ENCODE results near the gene WWOX. TPM values are rescaled to one million over a fixed set of nuclear protein-coding genes. Genes with fewer than 3 reads are reported as not detected.

Gene WWOX
- polyA plus RNA-seq, 1 donor (not counting 4 experiments of a cell fraction or from before 2014, with no cell fraction given), result 5.1 TPM

GRCh38 chr16:79188739-79189122 lies 1089.3 kb downstream of the WWOX start:
- no peaks in the 10 kb centered on the region for H3K9me3 ChIP-seq (ENCODE audit: control insufficient read depth, low read depth, low read length)
- H3K79me2 ChIP-seq (ENCODE audit: control insufficient read depth, insufficient read depth, low read length), result no peaks in the 10 kb centered on the region
- DNase-seq (ENCODE audit: low read depth, low spot score) (no peak), FAIRE-seq (no peak)
- no peaks in the 10 kb centered on the region for H3K27me3 ChIP-seq (ENCODE audit: control insufficient read depth, extremely low read depth, insufficient read depth, low read length)
- H3K4me1 ChIP-seq (ENCODE audit: control insufficient read depth, extremely low read depth, insufficient read depth, low read length), result no peaks in the 10 kb centered on the region
- no peak for TF ChIP-seq EZH2 (IDR thresholded peaks at IDR 0.05; ENCODE audit: low read length)
- TF ChIP-seq CTCF (optimal IDR thresholded peaks at IDR 0.05 in 1 of 3, IDR thresholded peaks at IDR 0.05 in 1 of 3, conservative IDR thresholded peaks at IDR 0.05 in 1 of 3; ENCODE audit: extremely low read depth in 1 of 3, insufficient read depth in 2 of 3, low read length in 3 of 3), result no peak
- no peak overlapping the region for H3K4me3 ChIP-seq (ENCODE audit: control insufficient read depth in 2 of 3, extremely low read depth in 1 of 3, insufficient read depth in 2 of 3, low read depth in 1 of 3, low read length in 3 of 3)
- no peaks in the 10 kb centered on the region for H3K9me1 ChIP-seq (ENCODE audit: control insufficient read depth, extremely low read depth, insufficient read depth, low read length)
- no peak overlapping the region for H3K9ac ChIP-seq (ENCODE audit: control insufficient read depth, extremely low read depth, insufficient read depth, low read length)
- H2AFZ ChIP-seq (ENCODE audit: control insufficient read depth, low read length), result no peak overlapping the region
- H3K27ac ChIP-seq (ENCODE audit: control insufficient read depth, insufficient read depth, low read length), result no peak overlapping the region
- no peak overlapping the region for H3K4me2 ChIP-seq (ENCODE audit: control insufficient read depth, extremely low read depth, insufficient read depth, low read depth, low read length)
- no peaks in the 10 kb centered on the region for H3K36me3 ChIP-seq (ENCODE audit: control insufficient read depth in 2 of 2, extremely low read depth in 1 of 2, insufficient read depth in 2 of 2, low read length in 2 of 2)
- H4K20me1 ChIP-seq (ENCODE audit: control insufficient read depth, extremely low read depth, insufficient read depth, low read length), result no peaks in the 10 kb centered on the region
- dilution Hi-C loops (cut with MboI; ENCODE audit: extremely low pct_ligation_motif_present, low sequenced_read_pairs), result no loop called here

- no peak overlapping the region for H3K4me2 ChIP-seq (ENCODE audit: control insufficient read depth, extremely low read depth, insufficient read depth, low read depth, low read length)
- H3K9me1 ChIP-seq (ENCODE audit: control insufficient read depth, extremely low read depth, insufficient read depth, low read length), result no peaks in the 10 kb centered on the region
- DNase-seq (ENCODE audit: low read depth, low spot score), result no peak
- H3K36me3 ChIP-seq (ENCODE audit: control insufficient read depth in 2 of 2, extremely low read depth in 1 of 2, insufficient read depth in 2 of 2, low read length in 2 of 2), result no peaks in the 10 kb centered on the region
- H2AFZ ChIP-seq (ENCODE audit: control insufficient read depth, low read length), result no peak overlapping the region
- dilution Hi-C loops (cut with MboI; ENCODE audit: extremely low pct_ligation_motif_present, low sequenced_read_pairs), result no loop called here
- no peaks in the 10 kb centered on the region for H4K20me1 ChIP-seq (ENCODE audit: control insufficient read depth, extremely low read depth, insufficient read depth, low read length)
- H3K27ac ChIP-seq (ENCODE audit: control insufficient read depth, insufficient read depth, low read length), result no peak overlapping the region
- no peak overlapping the region for H3K9ac ChIP-seq (ENCODE audit: control insufficient read depth, extremely low read depth, insufficient read depth, low read length)
- H3K79me2 ChIP-seq (ENCODE audit: control insufficient read depth, insufficient read depth, low read length), result no peaks in the 10 kb centered on the region
- H3K27me3 ChIP-seq (ENCODE audit: control insufficient read depth, extremely low read depth, insufficient read depth, low read length), result no peaks in the 10 kb centered on the region
- TF ChIP-seq EZH2 (IDR thresholded peaks at IDR 0.05; ENCODE audit: low read length) (no peak), CTCF (optimal IDR thresholded peaks at IDR 0.05 in 1 of 3, IDR thresholded peaks at IDR 0.05 in 1 of 3, conservative IDR thresholded peaks at IDR 0.05 in 1 of 3; ENCODE audit: extremely low read depth in 1 of 3, insufficient read depth in 2 of 3, low read length in 3 of 3) (no peak)
- H3K4me1 ChIP-seq (ENCODE audit: control insufficient read depth, extremely low read depth, insufficient read depth, low read length), result no peaks in the 10 kb centered on the region
- FAIRE-seq, result no peak
- no peak overlapping the region for H3K4me3 ChIP-seq (ENCODE audit: control insufficient read depth in 2 of 3, extremely low read depth in 1 of 3, insufficient read depth in 2 of 3, low read depth in 1 of 3, low read length in 3 of 3)
- no peaks in the 10 kb centered on the region for H3K9me3 ChIP-seq (ENCODE audit: control insufficient read depth, low read depth, low read length)
These were observed 1091.1 kb downstream of the WWOX start for GRCh38 chr16:79190542-79190941.

Data from keratinocyte (primary cell).